NCI-H1105 (cell line): ENCODE measurements around the gene PADI2.
A peak's percentile ranks its signal among the peaks of the same experiment; 100 is the strongest.

ENCODE experiments used
- DNase-seq: peaks from one replicate; lab custom pipeline; 2025; lab: John Stamatoyannopoulos, UW

PADI2 gene

DNA sequence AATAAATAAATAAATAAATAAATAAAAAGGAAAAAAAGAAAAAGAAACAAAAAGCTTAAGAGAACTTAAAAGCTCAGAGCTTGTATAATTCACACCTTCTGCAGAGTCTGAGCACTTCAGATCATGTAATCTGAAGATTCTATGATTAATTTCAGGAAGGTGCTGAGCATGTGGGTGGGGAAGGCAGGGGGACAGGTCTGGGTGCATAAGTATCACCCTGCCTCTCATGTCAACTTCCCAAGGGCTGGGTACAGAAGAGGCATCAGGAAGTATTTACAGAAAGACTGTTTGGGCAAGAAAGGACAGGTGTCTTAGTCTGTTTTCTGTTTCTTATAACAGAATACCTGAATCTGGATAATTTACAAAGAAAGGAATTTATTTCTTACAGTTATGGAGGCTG is 20.4 kb upstream of the PADI2 start:
- DNase-seq, result no peak

GRCh38 chr1:17137441-17137840 is 18.2 kb upstream of the PADI2 start:
- no peak for DNase-seq

- DNase-seq, result no peak
Measured at GRCh38 chr1:17136936-17137335, 17.7 kb upstream of the PADI2 start.

- DNase-seq, result no peak
Measured at GRCh38 chr1:17136145-17136544, 16.9 kb upstream of the PADI2 start.

- no peak for DNase-seq
Measured at GRCh38 chr1:17135530-17135929, 16.3 kb upstream of the PADI2 start.

- no peak for DNase-seq
Measured at GRCh38 chr1:17134724-17135123, 15.5 kb upstream of the PADI2 start.

GRCh38 chr1:17134034-17134433 is 14.8 kb upstream of the PADI2 start:
- DNase-seq, result no peak

DNA sequence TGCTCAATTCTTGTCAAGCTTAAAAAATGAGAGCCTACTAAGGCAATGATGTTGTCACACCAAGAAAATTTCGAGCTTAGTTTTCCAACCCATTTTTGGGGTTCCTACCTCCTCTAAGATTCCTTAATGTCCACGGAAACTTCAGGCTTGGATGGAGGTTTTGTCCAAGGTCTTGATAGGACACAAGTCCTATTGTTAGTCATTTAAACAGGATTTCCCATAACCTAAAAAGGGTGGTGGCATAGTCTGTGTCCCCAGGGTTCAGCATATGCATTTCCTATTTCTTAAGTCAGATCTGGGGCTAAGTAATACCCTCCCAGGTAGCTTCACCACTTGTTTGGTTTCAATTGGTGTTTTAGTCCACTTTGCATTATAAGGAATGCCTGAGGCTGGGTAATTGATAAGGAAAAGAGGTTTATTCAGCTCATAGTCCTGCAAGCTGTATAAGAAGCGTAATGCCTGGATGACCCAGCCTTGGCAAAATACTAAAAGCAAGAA is 10.9 kb upstream of the PADI2 start:
- no peak for DNase-seq

DNA sequence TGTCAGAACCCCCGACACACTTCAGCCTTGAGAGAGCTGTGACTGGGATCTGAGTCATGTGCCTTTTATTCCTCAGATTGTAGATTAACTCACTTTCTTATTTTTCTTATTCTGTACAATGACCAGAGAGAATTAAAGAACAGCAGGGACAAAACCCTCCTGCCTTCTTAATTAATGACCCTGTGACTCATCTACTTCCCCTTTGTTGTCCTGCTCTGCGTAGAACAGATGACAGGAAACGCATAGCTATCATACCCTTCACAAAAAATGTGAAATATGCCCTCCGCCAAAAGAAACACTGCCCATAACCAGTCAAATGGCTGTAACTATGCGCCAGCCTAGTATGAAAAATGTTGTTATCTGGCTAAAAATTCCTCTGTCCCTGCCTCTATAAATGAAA is 9.1 kb upstream of the PADI2 start:
- DNase-seq, result no peak

- DNase-seq, result peak; percentile 82
Measured at GRCh38 chr1:17125756-17126237, 6.5 kb upstream of the PADI2 start.

GRCh38 chr1:17123196-17124045 is 4.2 kb upstream of the PADI2 start:
- DNase-seq, result no peak

GRCh38 chr1:17122521-17123164 is 3.4 kb upstream of the PADI2 start:
- no peak for DNase-seq

- no peak for DNase-seq
Measured at GRCh38 chr1:17121881-17122280, 2.6 kb upstream of the PADI2 start.

- no peak for DNase-seq
Measured at GRCh38 chr1:17120962-17121837, 1.9 kb upstream of the PADI2 start.

- no peak for DNase-seq
Measured at GRCh38 chr1:17120481-17120877, 1.2 kb upstream of the PADI2 start.

- no peak for DNase-seq
Measured at GRCh38 chr1:17119773-17120480, 676 bp upstream of the PADI2 start.

DNA sequence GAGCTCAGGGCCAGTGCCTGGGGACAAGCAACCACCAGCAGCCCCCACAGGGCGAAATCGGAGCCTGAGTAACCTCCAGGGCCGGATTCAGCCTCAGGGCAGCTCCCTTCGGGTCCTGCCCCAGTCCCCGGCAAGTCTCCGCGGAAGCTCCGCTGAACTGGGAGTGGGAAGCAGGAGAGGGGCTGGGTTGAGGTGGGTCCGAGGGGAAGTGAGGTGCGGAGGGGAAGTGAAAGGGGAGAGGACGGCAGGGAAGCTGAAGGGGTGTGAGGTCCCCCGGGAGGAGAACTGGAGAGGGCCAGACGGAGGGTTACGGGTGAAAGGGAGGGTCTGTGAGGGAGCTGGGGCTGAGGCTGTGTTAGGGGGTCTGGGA is 560 bp downstream of the PADI2 start:
- no peak for DNase-seq

DNA sequence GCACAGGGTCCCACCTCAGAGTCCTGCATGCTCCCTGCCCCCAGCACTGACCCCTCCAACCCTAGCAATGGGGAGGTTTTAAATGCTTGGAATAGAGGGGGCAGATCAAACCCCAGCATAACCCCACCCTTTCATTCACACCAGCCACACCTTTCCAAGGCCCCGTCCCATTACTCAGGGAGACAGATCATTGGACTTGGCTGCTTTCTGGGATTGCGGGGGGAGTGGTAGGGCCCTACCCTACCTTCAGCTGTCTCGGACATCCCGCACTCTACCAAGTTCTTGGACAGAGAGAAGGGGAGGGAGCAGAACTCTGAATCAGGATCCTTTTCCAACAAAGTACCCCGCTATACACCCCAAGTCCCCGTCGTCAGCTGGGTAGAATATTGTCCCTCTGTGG is 983 bp downstream of the PADI2 start:
- DNase-seq, result no peak

DNA sequence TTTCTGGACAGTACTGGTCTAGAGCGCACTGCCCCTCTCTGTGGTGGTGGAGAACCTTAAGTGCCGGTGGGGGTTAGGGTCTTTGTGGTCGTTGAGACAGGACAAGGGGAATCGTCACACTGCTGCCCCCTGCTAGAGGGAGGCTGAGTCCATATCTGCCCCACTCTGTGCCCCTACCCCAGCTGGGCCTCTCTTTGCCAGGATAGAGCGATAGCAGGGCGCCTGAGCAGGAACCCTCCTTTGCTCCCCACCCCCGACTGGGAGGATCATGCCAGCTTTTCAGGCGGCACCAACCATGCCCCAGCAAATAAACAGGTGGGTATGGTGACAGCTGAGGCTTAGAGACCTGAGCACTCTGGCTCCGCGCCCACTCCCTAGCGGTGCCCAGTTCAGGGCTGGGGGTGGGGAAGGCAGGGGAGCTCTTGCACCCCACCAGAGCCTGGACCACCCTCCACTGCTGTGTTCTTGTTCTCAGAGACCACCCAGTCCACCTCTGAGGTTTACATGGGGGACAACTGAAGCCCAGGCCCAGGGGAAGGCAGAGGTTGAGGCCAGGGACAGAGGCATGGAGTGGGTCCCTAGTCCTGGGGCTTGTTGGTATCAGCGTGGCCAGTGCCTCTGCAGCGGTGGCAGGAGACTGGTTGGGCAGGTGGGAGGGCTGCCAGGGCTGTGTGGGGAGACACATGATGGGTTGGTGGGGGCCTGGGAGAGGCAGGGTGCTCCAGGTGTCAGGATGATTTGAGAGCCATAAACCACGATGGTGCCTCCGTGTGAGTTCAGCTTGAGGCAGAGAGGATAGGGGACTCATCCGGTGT is 1.6 kb downstream of the PADI2 start:
- DNase-seq, result peak; percentile 67

- DNase-seq, result no peak
Measured at GRCh38 chr1:17116643-17117042, 2.6 kb downstream of the PADI2 start.

DNA sequence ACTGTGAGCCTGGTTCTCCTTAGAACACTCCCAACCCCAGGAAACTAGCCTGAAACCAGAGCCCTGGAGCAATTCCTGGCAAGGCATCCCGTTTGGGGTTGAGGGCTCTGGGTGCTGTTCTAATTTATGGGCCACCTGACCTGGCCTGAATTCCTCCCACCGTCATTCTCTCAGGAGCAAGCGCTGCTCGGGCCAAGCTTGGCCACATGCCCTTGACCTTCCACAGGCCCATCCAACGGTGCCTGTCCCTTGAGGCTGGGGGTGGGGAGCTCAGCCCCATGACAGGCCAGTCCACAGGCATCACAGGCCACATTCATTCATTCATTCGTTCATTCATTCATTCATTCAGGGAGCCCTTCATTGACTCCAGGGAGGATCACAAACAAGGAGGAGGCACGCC is 5.3 kb downstream of the PADI2 start:
- no peak for DNase-seq
